DMS79 (cell line): ENCODE results near the gene AGPS.
"Not testable (repeated sequence)": the region's sequence is repeated elsewhere in the genome, so short reads cannot be mapped to it uniquely, and the experiment has no call there.

ENCODE experiments used
- DNase-seq: peaks from one replicate; lab custom pipeline; 2025; lab: John Stamatoyannopoulos, UW

AGPS gene

GRCh38 chr2:177392373-177393202 is at the start of gene AGPS:
TSS of gene AGPS (plus strand) at chr2:177392773. CDS start at chr2:177392790, 17 bp downstream.
- peak; percentile 78 for DNase-seq

GRCh38 chr2:177343773-177344172 is 48.8 kb upstream of the AGPS start:
- no peak for DNase-seq

GRCh38 chr2:177344316-177344715 is 48.3 kb upstream of the AGPS start:
- no peak for DNase-seq

GRCh38 chr2:177346192-177346591 is 46.4 kb upstream of the AGPS start:
- DNase-seq: no peak

GRCh38 chr2:177347570-177347969 is 45.0 kb upstream of the AGPS start:
- no peak for DNase-seq

- no peak for DNase-seq
These were observed 44.4 kb upstream of the AGPS start for GRCh38 chr2:177348118-177348654.

GRCh38 chr2:177348733-177349693 is 43.6 kb upstream of the AGPS start:
- DNase-seq: no peak

- not testable (repeated sequence) for DNase-seq
These were observed 41.9 kb upstream of the AGPS start for GRCh38 chr2:177350624-177351023.

- not testable (repeated sequence) for DNase-seq
These were observed 41.5 kb upstream of the AGPS start for GRCh38 chr2:177351121-177351520.

- DNase-seq: no peak
These were observed 40.0 kb upstream of the AGPS start for GRCh38 chr2:177352441-177353186.

GRCh38 chr2:177353187-177353478 is 39.4 kb upstream of the AGPS start:
- no peak for DNase-seq

- DNase-seq: not testable (repeated sequence)
These were observed 38.0 kb upstream of the AGPS start for GRCh38 chr2:177354541-177354940.

- no peak for DNase-seq
These were observed 36.7 kb upstream of the AGPS start for GRCh38 chr2:177355874-177356273.

GRCh38 chr2:177359836-177360595 is 32.6 kb upstream of the AGPS start:
- no peak for DNase-seq

- no peak for DNase-seq
These were observed 30.1 kb upstream of the AGPS start for GRCh38 chr2:177362499-177362898.

- DNase-seq: no peak
These were observed 29.2 kb upstream of the AGPS start for GRCh38 chr2:177363332-177363731.

GRCh38 chr2:177365764-177366163 is 26.8 kb upstream of the AGPS start:
- DNase-seq: not testable (repeated sequence)

GRCh38 chr2:177368023-177368422 is 24.6 kb upstream of the AGPS start:
- DNase-seq: not testable (repeated sequence)

- DNase-seq: no peak
These were observed 13.2 kb upstream of the AGPS start for GRCh38 chr2:177379354-177379753.

GRCh38 chr2:177380181-177380580 is 12.4 kb upstream of the AGPS start:
- no peak for DNase-seq

GRCh38 chr2:177383935-177384334 is 8.6 kb upstream of the AGPS start:
- no peak for DNase-seq
